Prostate gland (tissue), 2 donors: Measurements from ENCODE around the gene TNFSF13B.

Experiments
- CTCF ChIP-seq, 4 experiments: fragments of 200-600 bp in 2 of 4; fragments of 450-650 bp in 2 of 4; sonication (generic) in 2 of 4; IDR thresholded peaks; 1 replicate in 3 of 4; 2 replicates in 1 of 4; pipeline ENCODE4 v1.5.1; 2016 to 2019; ENCODE audit warnings: antibody characterized with exemption in 4 of 4, mild to moderate bottlenecking in 2 of 4, moderate library complexity in 2 of 4
- POLR2A ChIP-seq: fragments of 450-650 bp; IDR thresholded peaks from one replicate; pipeline ENCODE4 v1.6.1; 2016; ENCODE audit warnings: antibody characterized with exemption, mild to moderate bottlenecking

DNA sequence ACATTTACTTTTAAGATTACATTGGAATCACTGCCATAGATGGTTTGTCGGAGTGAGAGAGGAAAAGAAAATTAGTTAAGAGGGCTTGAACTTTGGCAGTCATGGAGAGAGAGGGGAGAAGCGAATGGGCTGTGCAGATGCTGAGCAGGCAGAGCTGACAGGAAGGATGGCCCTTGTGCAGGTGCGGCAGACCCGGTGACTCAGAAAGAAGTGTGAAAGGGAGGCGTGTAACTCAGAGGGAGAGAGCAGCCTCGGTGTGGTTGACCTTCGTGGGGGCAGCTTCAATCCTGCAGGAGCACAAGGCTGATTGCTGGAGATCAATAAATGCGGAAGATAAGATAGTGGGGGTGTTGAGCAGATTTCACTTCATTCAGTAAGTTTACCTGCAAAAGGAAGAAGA, 76.9 kb downstream of the TNFSF13B start:
- TF ChIP-seq POLR2A, result no peak
- TF ChIP-seq CTCF (IDR thresholded peaks at IDR 0.05), result no peak
